Measurements from ENCODE around the gene SRPRB. TPM values are rescaled to one million over a fixed set of nuclear protein-coding genes. Genes with fewer than 3 reads are reported as not detected.

The SRPRB gene
- total RNA-seq, 1 experiment from 2014 or later = 43.4 TPM

- no TSS peak for BruUV-seq (replicated peaks)
- CTCF ChIA-PET = no interaction called here
- H3K9ac ChIP-seq (ENCODE audit: low read length) = no peak overlapping the region
- no peaks in the 10 kb centered on the region for H4K20me1 ChIP-seq (ENCODE audit: low read length)
- no peaks in the 10 kb centered on the region for H3K27me3 ChIP-seq (ENCODE audit: low read length)
- no peak for DNase-seq
- H3K9me2 ChIP-seq (replicated peaks; ENCODE audit: low read length) = no peaks in the 10 kb centered on the region
- H3K36me3 ChIP-seq (ENCODE audit: low read depth, low read length) = no peaks in the 10 kb centered on the region
- no peak for ATAC-seq
- H3K27ac ChIP-seq (ENCODE audit: low read length) = no peak overlapping the region
- no peak overlapping the region for H3K4me3 ChIP-seq (ENCODE audit: low read length)
- H3K4me2 ChIP-seq (ENCODE audit: low read length) = no peak overlapping the region
- H3K9me3 ChIP-seq (ENCODE audit: low read length) = no peaks in the 10 kb centered on the region
- intact Hi-C loops (cut with micrococcal nuclease) = no loop called here
- no peaks in the 10 kb centered on the region for H3K4me1 ChIP-seq (ENCODE audit: insufficient read depth, low read length)
- no peaks in the 10 kb centered on the region for H3F3A ChIP-seq (ENCODE audit: low read length, unreplicated experiment)
- TF ChIP-seq EZH2 (IDR thresholded peaks at IDR 0.05; ENCODE audit: low read length, unreplicated experiment) (no peak), EZH2phosphoT487 (IDR thresholded peaks at IDR 0.05; ENCODE audit: borderline replicate concordance, low read length) (no peak), CTCF (conservative IDR thresholded peaks at IDR 0.05; ENCODE audit: low read depth, low read length) (no peak)
- no peak overlapping the region for H2AFZ ChIP-seq (ENCODE audit: low read length)
- POLR2A ChIA-PET (ENCODE audit: unreplicated experiment) = no interaction called here
- no peaks in the 10 kb centered on the region for H3K79me2 ChIP-seq (ENCODE audit: low read length)
Observed at GRCh38 chr3:133838296-133838789, 32.7 kb downstream of the SRPRB start.

- no peak for DNase-seq
- Histone ChIP-seq H2AFZ (ENCODE audit: low read length) (no peak overlapping the region), H3K27me3 (ENCODE audit: low read length) (no peaks in the 10 kb centered on the region), H3K9me3 (ENCODE audit: low read length) (no peaks in the 10 kb centered on the region), H3K4me2 (ENCODE audit: low read length) (no peak overlapping the region), H3F3A (ENCODE audit: low read length, unreplicated experiment) (no peaks in the 10 kb centered on the region), H3K4me1 (ENCODE audit: insufficient read depth, low read length) (no peaks in the 10 kb centered on the region), H3K36me3 (ENCODE audit: low read depth, low read length) (no peaks in the 10 kb centered on the region), H4K20me1 (ENCODE audit: low read length) (no peaks in the 10 kb centered on the region), H3K4me3 (ENCODE audit: low read length) (no peak overlapping the region), H3K9ac (ENCODE audit: low read length) (no peak overlapping the region), H3K79me2 (ENCODE audit: low read length) (no peaks in the 10 kb centered on the region), H3K27ac (ENCODE audit: low read length) (no peak overlapping the region), H3K9me2 (replicated peaks; ENCODE audit: low read length) (no peaks in the 10 kb centered on the region)
- CTCF ChIA-PET = no interaction called here
- POLR2A ChIA-PET (ENCODE audit: unreplicated experiment) = no interaction called here
- BruUV-seq (replicated peaks) = no TSS peak
- no peak for TF ChIP-seq CTCF (conservative IDR thresholded peaks at IDR 0.05; ENCODE audit: low read depth, low read length)
- no peak for TF ChIP-seq EZH2 (IDR thresholded peaks at IDR 0.05; ENCODE audit: low read length, unreplicated experiment)
- TF ChIP-seq EZH2phosphoT487 (IDR thresholded peaks at IDR 0.05; ENCODE audit: borderline replicate concordance, low read length) = no peak
- intact Hi-C loops (cut with micrococcal nuclease) = no loop called here
- ATAC-seq = no peak
Observed at GRCh38 chr3:133838916-133839800, 33.5 kb downstream of the SRPRB start.

Data from PC-3 (cell line).